CD14-positive monocyte (primary cell): ENCODE data around the gene ZDHHC14. TPM values are rescaled to one million over a fixed set of nuclear protein-coding genes. Genes with fewer than 3 reads are reported as not detected.
A peak's percentile ranks its signal among the peaks of the same experiment; 100 is the strongest.

Experiments used
- DNase-seq, 3 donors: peaks; one replicate each; pipeline ENCODE4 v3.0.0-alpha.2; 2011 to 2022
- H2AFZ ChIP-seq: 2 replicates; pipeline ENCODE4 v1.6.0; 2012; ENCODE audit warnings: mild to moderate bottlenecking, low read depth, low read length, inconsistent platforms; ENCODE audit not compliant: insufficient read depth, poor library complexity, severe bottlenecking
- H3K27ac ChIP-seq, 2 donors: 1 replicate in 1 of 2; 2 replicates in 1 of 2; pipeline ENCODE4 v1.5.1; 2012 to 2013; ENCODE audit warnings: low read length in 2 of 2, control low read depth in 1 of 2, inconsistent platforms in 1 of 2, low read depth in 1 of 2, mild to moderate bottlenecking in 1 of 2
- H3K27me3 ChIP-seq, 2 donors: one replicate each; pipeline versions ENCODE4 v1.6.0 to v1.6.1; 2011 to 2013; ENCODE audit warnings: low read length in 2 of 2; ENCODE audit not compliant: control insufficient read depth in 2 of 2, insufficient read depth in 2 of 2
- H3K36me3 ChIP-seq, 2 donors: replicated peaks in 1 of 2; 1 replicate in 1 of 2; 2 replicates in 1 of 2; pipeline versions ENCODE4 v1.5.1 to v1.6.1; 2012 to 2013; ENCODE audit warnings: low read length in 2 of 2, control low read depth in 1 of 2, inconsistent platforms in 1 of 2, mild to moderate bottlenecking in 1 of 2; ENCODE audit not compliant: insufficient read depth in 2 of 2, control insufficient read depth in 1 of 2
- H3K4me1 ChIP-seq, 2 donors: 1 replicate in 1 of 2; 2 replicates in 1 of 2; pipeline versions ENCODE4 v1.5.1 to v1.6.1; 2012 to 2013; ENCODE audit warnings: low read length in 2 of 2, control low read depth in 1 of 2, inconsistent platforms in 1 of 2, mild to moderate bottlenecking in 1 of 2, moderate library complexity in 1 of 2; ENCODE audit not compliant: insufficient read depth in 2 of 2, control insufficient read depth in 1 of 2
- H3K4me2 ChIP-seq: replicated peaks from 2 replicates; pipeline ENCODE3; 2012; ENCODE audit warnings: low read length, moderate library complexity, mild to moderate bottlenecking; ENCODE audit not compliant: poor library complexity, severe bottlenecking; ENCODE audit errors: extremely low read depth
- H3K4me3 ChIP-seq, 3 experiments: fragments of 200-600 bp in 1 of 3; sonication (generic) in 1 of 3; replicated peaks in 1 of 3; 1 replicate in 2 of 3; 2 replicates in 1 of 3; pipeline ENCODE4 v1.5.1; 2011 to 2013; ENCODE audit warnings: low read length in 3 of 3, mild to moderate bottlenecking in 3 of 3, control low read depth in 2 of 3, low read depth in 2 of 3, inconsistent platforms in 1 of 3, moderate library complexity in 1 of 3
- H3K79me2 ChIP-seq: 2 replicates; pipeline ENCODE4 v1.6.0; 2012; ENCODE audit warnings: mild to moderate bottlenecking, control low read depth, inconsistent platforms, low read length, moderate library complexity; ENCODE audit not compliant: insufficient read depth
- H3K9ac ChIP-seq: 2 replicates; pipeline ENCODE4 v1.6.0; 2017; ENCODE audit warnings: low read length, mild to moderate bottlenecking; ENCODE audit not compliant: insufficient read depth, poor library complexity, severe bottlenecking
- H3K9me3 ChIP-seq, 2 donors: replicated peaks in 1 of 2; 1 replicate in 1 of 2; 2 replicates in 1 of 2; pipeline versions ENCODE4 v1.5.1 to v1.6.1; 2012 to 2013; ENCODE audit warnings: low read length in 2 of 2, control low read depth in 1 of 2; ENCODE audit not compliant: control insufficient read depth in 1 of 2, insufficient read depth in 1 of 2
- H4K20me1 ChIP-seq: 2 replicates; pipeline ENCODE4 v1.6.0; 2012; ENCODE audit warnings: mild to moderate bottlenecking, low read length, control low read depth, moderate library complexity; ENCODE audit not compliant: insufficient read depth
- H3K27ac Mint-ChIP-seq, 7 donors: one replicate each; pipeline ENCODE4 v1.8.0; 2020; ENCODE audit warnings: mild to moderate bottlenecking in 7 of 7, mixed read lengths in 7 of 7, moderate library complexity in 6 of 7, inconsistent platforms in 2 of 7
- H3K27me3 Mint-ChIP-seq, 3 donors: one replicate each; pipeline ENCODE4 v1.8.0; 2021 to 2022; ENCODE audit warnings: low read depth in 3 of 3, mild to moderate bottlenecking in 3 of 3, mixed read lengths in 3 of 3, moderate library complexity in 3 of 3, inconsistent platforms in 1 of 3
- H3K36me3 Mint-ChIP-seq, 2 donors: one replicate each; pipeline ENCODE4 v1.8.0; 2020; ENCODE audit warnings: mixed read lengths in 2 of 2, inconsistent platforms in 1 of 2, mild to moderate bottlenecking in 1 of 2
- H3K4me1 Mint-ChIP-seq: one replicate; pipeline ENCODE4 v1.8.0; 2020; ENCODE audit warnings: mild to moderate bottlenecking, mixed read lengths
- H3K4me3 Mint-ChIP-seq, 2 donors: one replicate each; pipeline ENCODE4 v1.8.0; 2020; ENCODE audit warnings: mild to moderate bottlenecking in 2 of 2, mixed read lengths in 2 of 2, moderate library complexity in 1 of 2
- H3K9me3 Mint-ChIP-seq, 7 donors: one replicate each; pipeline ENCODE4 v1.8.0; 2020 to 2022; ENCODE audit warnings: mixed read lengths in 7 of 7, mild to moderate bottlenecking in 6 of 7, moderate library complexity in 6 of 7, inconsistent platforms in 2 of 7
- CTCF ChIP-seq: fragments of 200-600 bp; IDR thresholded peaks from one replicate; pipeline ENCODE4 v1.8.0; 2022; ENCODE audit warnings: antibody characterized with exemption, mild to moderate bottlenecking
- WGBS: methylation state at CpG from one replicate; pipeline ENCODE4 v1.1.5; 2013; ENCODE audit warnings: missing lambda C conversion rate; ENCODE audit not compliant: insufficient coverage; 5-methylcytosine and 5-hydroxymethylcytosine counted together
- intact Hi-C, 2 donors: fragments of 100-400 bp; cut with micrococcal nuclease; formaldehyde crosslinking; loops; one replicate each; pipeline versions ENCODE4 v1.15.0 to v1.15.1; 2023
- polyA plus RNA-seq, 3 donors: library from polyadenylated mRNA; depleted of rRNA in 1 of 3; unstranded in 2 of 3; stranded (reverse) in 1 of 3; fragments of 300-500 nt in 2 of 3; fragments of >200 nt in 1 of 3; fragmentation: Illumina TruSeq in 2 of 3; gene quantifications; 1 replicate in 2 of 3; 2 replicates in 1 of 3; pipeline ENCODE4 v1.2.3, GENCODE V29; 2012 to 2021

Gene ZDHHC14
- polyA plus RNA-seq, 3 donors, result 0.30 to 1.7 (median 0.93) TPM

GRCh38 chr6:157500022-157500421, 119.0 kb downstream of the ZDHHC14 start:
- Histone ChIP-seq H3K4me1 (peaks cover 0 to 7% of the 10 kb centered on the region in 2 donors), H3K36me3 (no peaks in the 10 kb centered on the region), H3K27ac (no peak overlapping the region), H4K20me1 (no peaks in the 10 kb centered on the region), H3K79me2 (no peaks in the 10 kb centered on the region), H3K9me3 (no peaks in the 10 kb centered on the region), H3K27me3 (no peaks in the 10 kb centered on the region), H3K4me3 (no peak overlapping the region), H3K9ac (no peak overlapping the region), H3K4me2 (no peak overlapping the region), H2AFZ (no peak overlapping the region)
- intact Hi-C loops, result no loop called here
- Mint-ChIP-seq H3K27me3 (peaks cover 0 to 3% (median 1%) of the 10 kb centered on the region in 3 donors), H3K4me3 (no peak overlapping the region), H3K27ac (peak overlapping the region in 1 of 7 donors; percentile 66), H3K4me1 (peaks cover 5% of the 10 kb centered on the region), H3K9me3 (peaks cover 0 to 9% (median 2%) of the 10 kb centered on the region in 7 donors), H3K36me3 (peaks cover 0 to 2% of the 10 kb centered on the region in 2 donors)
- TF ChIP-seq CTCF, result no peak
- no peak for DNase-seq
- WGBS, result 80% methylated on average over 1 of the region's 1 CpG

GRCh38 chr6:157503018-157503747, 122.2 kb downstream of the ZDHHC14 start:
- Mint-ChIP-seq H3K4me1 (peaks cover 5% of the 10 kb centered on the region), H3K27ac (peak overlapping the region in 1 of 7 donors; percentile 65)
- no peaks in the 10 kb centered on the region for H3K27me3 ChIP-seq

More at GRCh38 chr6:157503018-157503747, 122.2 kb downstream of the ZDHHC14 start:
- TF ChIP-seq CTCF, result no peak
- Mint-ChIP-seq H3K36me3 (peaks cover 0 to 2% of the 10 kb centered on the region in 2 donors), H3K27me3 (peaks cover 0 to 3% (median 1%) of the 10 kb centered on the region in 3 donors), H3K9me3 (peaks cover 10 to 24% (median 17%) of the 10 kb centered on the region in 7 donors), H3K4me3 (no peak overlapping the region)
- H3K4me2 ChIP-seq, result no peak overlapping the region
- peaks cover 7 to 13% of the 10 kb centered on the region in 2 donors for H3K9me3 ChIP-seq
- H3K4me1 ChIP-seq, result peaks cover 0 to 7% of the 10 kb centered on the region in 2 donors
- no peaks in the 10 kb centered on the region for H4K20me1 ChIP-seq
- no peak overlapping the region for H2AFZ ChIP-seq
- H3K36me3 ChIP-seq, result no peaks in the 10 kb centered on the region
- intact Hi-C loops, result no loop called here
- H3K79me2 ChIP-seq, result no peaks in the 10 kb centered on the region
- 50% methylated on average over 2 of the region's 6 CpGs for WGBS
- H3K27ac ChIP-seq, result no peak overlapping the region
- no peak overlapping the region for H3K4me3 ChIP-seq
- H3K9ac ChIP-seq, result no peak overlapping the region
- peak in 1 of 3 donors; percentile 15 for DNase-seq
